ENCODE results near the gene FAM174A.
"Not testable (repeated sequence)": the region's sequence is repeated elsewhere in the genome, so short reads cannot be mapped to it uniquely, and the experiment has no call there.

FAM174A gene

GRCh38 chr5:100576217-100576751, 41.1 kb downstream of the FAM174A start:
- no peak for DNase-seq (ENCODE audit: low spot score)

GRCh38 chr5:100577506-100577905, 42.3 kb downstream of the FAM174A start:
- no peak for DNase-seq (ENCODE audit: low spot score)

- DNase-seq (ENCODE audit: low spot score): no peak
Measured at GRCh38 chr5:100584069-100584468, 48.9 kb downstream of the FAM174A start.

GRCh38 chr5:100584889-100585288, 49.7 kb downstream of the FAM174A start:
- DNase-seq (ENCODE audit: low spot score): no peak

GRCh38 chr5:100590867-100591266, 55.7 kb downstream of the FAM174A start:
- DNase-seq (ENCODE audit: low spot score): no peak

- DNase-seq (ENCODE audit: low spot score): no peak
Measured at GRCh38 chr5:100595152-100595811, 60.1 kb downstream of the FAM174A start.

GRCh38 chr5:100595812-100596173, 60.6 kb downstream of the FAM174A start:
- DNase-seq (ENCODE audit: low spot score): no peak

- DNase-seq (ENCODE audit: low spot score): no peak
Measured at GRCh38 chr5:100598446-100598845, 63.3 kb downstream of the FAM174A start.

- DNase-seq (ENCODE audit: low spot score): no peak
Measured at GRCh38 chr5:100600298-100600994, 65.3 kb downstream of the FAM174A start.

GRCh38 chr5:100603141-100603540, 68.0 kb downstream of the FAM174A start:
- no peak for DNase-seq (ENCODE audit: low spot score)

- DNase-seq (ENCODE audit: low spot score): not testable (repeated sequence)
Measured at GRCh38 chr5:100604021-100604420, 68.8 kb downstream of the FAM174A start.

GRCh38 chr5:100609594-100609993, 74.4 kb downstream of the FAM174A start:
- no peak for DNase-seq (ENCODE audit: low spot score)

- no peak for DNase-seq (ENCODE audit: low spot score)
Measured at GRCh38 chr5:100614308-100614707, 79.1 kb downstream of the FAM174A start.

GRCh38 chr5:100615362-100615761, 80.2 kb downstream of the FAM174A start:
- DNase-seq (ENCODE audit: low spot score): no peak

GRCh38 chr5:100616291-100616690, 81.1 kb downstream of the FAM174A start:
- DNase-seq (ENCODE audit: low spot score): no peak

- DNase-seq (ENCODE audit: low spot score): no peak
Measured at GRCh38 chr5:100616981-100617380, 81.8 kb downstream of the FAM174A start.

- no peak for DNase-seq (ENCODE audit: low spot score)
Measured at GRCh38 chr5:100623719-100624118, 88.5 kb downstream of the FAM174A start.

GRCh38 chr5:100634937-100635534, 99.9 kb downstream of the FAM174A start:
- no peak for DNase-seq (ENCODE audit: low spot score)
